ENCODE results near the gene ASTN2.

Gene ASTN2

DNA sequence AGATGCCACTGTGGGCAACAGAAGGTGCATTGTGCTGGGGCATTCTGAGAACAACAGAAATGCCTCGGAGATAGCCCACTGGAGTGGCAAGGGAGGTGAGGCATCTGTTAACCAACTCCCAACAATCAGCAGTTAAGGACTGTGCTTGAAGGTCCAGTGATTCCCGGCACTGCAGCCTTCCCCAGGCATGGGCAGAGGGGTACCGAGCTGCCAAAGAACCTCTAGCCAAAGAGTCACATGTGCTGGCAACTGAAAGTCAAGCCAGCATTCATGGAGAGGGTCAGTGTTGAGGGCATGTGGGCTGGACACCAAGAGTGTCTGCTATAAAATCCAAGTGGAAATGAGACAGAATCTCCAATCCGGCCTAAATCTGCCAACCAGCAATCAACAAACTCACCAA lies 149.6 kb downstream of the ASTN2 start:
- no peak for DNase-seq (ENCODE audit: extremely low read depth, insufficient read length)
- Histone ChIP-seq H3K27me3 (replicated peaks; ENCODE audit: control insufficient read depth, insufficient read depth, low read length) (no peaks in the 10 kb centered on the region; the same call in 1 of the 2 replicates), H3K36me3 (ENCODE audit: control insufficient read depth, insufficient read depth, low read length) (no peaks in the 10 kb centered on the region), H3K4me3 (replicated peaks; ENCODE audit: low read depth, low read length) (no peak overlapping the region)
- TF ChIP-seq, protein P1, sequence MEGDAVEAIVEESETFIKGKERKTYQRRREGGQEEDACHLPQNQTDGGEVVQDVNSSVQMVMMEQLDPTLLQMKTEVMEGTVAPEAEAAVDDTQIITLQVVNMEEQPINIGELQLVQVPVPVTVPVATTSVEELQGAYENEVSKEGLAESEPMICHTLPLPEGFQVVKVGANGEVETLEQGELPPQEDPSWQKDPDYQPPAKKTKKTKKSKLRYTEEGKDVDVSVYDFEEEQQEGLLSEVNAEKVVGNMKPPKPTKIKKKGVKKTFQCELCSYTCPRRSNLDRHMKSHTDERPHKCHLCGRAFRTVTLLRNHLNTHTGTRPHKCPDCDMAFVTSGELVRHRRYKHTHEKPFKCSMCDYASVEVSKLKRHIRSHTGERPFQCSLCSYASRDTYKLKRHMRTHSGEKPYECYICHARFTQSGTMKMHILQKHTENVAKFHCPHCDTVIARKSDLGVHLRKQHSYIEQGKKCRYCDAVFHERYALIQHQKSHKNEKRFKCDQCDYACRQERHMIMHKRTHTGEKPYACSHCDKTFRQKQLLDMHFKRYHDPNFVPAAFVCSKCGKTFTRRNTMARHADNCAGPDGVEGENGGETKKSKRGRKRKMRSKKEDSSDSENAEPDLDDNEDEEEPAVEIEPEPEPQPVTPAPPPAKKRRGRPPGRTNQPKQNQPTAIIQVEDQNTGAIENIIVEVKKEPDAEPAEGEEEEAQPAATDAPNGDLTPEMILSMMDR (IDR thresholded peaks at IDR 0.05; ENCODE audit: insufficient read depth, low read length, poor library complexity, severe bottlenecking) = no peak

DNA sequence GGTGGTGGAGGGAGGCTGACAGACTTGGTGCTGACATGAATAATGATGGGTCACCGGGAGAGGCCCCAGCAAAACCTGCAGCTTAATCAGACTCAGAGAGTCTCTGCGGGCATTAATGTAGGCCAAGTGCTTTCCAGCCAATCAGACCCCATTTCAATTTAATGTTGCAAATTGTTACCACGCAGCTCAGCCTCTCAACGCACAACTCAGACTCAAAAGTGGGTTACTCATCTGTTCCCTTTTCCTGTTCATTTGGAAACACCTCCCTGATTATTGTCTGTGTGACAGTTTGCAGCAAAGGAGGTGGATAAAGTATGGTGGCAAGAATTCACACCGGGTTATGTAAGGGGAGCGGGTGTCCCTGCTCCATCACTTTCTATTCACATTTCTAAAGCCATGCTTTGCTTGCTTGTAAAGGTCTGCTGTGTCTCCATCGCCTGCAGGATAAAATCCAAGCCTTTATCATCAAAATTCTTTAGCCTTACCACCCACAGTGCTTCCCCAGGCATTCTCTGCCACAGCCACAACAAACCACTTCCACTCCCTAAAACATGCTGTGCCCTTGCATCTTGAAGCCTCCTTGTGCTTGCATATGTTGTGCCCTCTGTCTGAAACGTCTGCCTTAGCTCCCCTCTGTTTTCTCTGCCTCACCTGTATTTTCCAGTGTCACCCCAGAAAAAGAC lies 156.5 kb downstream of the ASTN2 start:
- TF ChIP-seq, protein P1 (IDR thresholded peaks at IDR 0.05; ENCODE audit: insufficient read depth, low read length, poor library complexity, severe bottlenecking) = no peak
- Histone ChIP-seq H3K27me3 (replicated peaks; ENCODE audit: control insufficient read depth, insufficient read depth, low read length) (no peaks in the 10 kb centered on the region), H3K4me3 (replicated peaks; ENCODE audit: low read depth, low read length) (no peak overlapping the region), H3K36me3 (ENCODE audit: control insufficient read depth, insufficient read depth, low read length) (no peaks in the 10 kb centered on the region)
- DNase-seq (ENCODE audit: extremely low read depth, insufficient read length) = no peak

DNA sequence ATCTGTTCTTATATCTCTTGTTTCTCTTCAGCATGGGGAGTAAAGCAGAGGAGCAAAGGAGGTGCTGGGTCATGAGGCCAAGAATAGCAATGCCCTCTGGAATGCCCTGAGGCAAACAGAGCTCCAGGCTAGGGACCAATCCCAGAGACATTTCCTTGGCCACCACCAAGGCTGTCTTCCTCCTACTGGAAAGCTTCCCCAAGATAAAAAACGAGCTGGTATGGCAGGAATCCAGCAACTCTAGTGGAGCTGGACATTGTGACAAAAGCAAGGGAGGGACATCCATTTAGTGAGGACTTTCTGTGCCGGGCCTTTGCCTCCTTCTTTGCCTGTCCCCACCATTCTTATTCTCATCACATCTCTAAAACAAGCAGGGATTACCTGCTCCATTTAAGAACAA lies 161.6 kb downstream of the ASTN2 start:
- no peak overlapping the region for H3K4me3 ChIP-seq (replicated peaks; ENCODE audit: low read depth, low read length)
- H3K27me3 ChIP-seq (replicated peaks; ENCODE audit: control insufficient read depth, insufficient read depth, low read length) = no peaks in the 10 kb centered on the region; the same call in 1 of the 2 replicates
- TF ChIP-seq, protein P1 (IDR thresholded peaks at IDR 0.05; ENCODE audit: insufficient read depth, low read length, poor library complexity, severe bottlenecking) = no peak
- no peak for DNase-seq (ENCODE audit: extremely low read depth, insufficient read length)
- H3K36me3 ChIP-seq (ENCODE audit: control insufficient read depth, insufficient read depth, low read length) = no peaks in the 10 kb centered on the region

DNA sequence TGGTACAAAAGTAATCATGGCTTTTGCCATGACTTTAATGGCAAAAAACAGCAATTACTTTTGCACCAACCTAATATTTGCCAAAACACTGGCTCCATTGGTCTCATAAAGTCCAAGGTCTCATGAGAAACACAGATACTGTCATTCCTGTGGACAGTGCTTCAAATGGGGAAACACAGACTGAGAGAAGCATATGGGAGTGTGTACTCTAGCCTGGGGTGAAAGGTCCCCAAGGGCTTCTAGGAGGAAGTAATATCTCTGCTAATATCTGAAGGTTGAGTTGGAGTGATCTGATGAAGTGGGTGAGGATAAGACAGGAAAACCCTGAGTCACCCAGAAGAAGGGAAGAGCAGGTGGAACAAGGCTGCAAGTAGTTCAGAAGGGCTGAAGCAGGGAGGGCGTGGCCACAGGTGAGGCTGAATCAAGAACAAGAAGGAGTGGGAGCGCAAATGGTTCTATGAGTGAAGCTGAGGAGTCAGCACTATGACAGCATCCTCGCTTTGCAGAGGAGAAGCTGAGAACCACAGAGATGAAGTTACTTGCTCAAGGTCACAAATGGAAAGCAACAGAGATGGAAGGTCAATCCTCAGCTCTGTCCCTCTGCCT lies 164.1 kb downstream of the ASTN2 start:
- DNase-seq (ENCODE audit: extremely low read depth, insufficient read length) = no peak
- Histone ChIP-seq H3K4me3 (replicated peaks; ENCODE audit: low read depth, low read length) (no peak overlapping the region), H3K27me3 (replicated peaks; ENCODE audit: control insufficient read depth, insufficient read depth, low read length) (no peaks in the 10 kb centered on the region; the same call in 1 of the 2 replicates), H3K36me3 (ENCODE audit: control insufficient read depth, insufficient read depth, low read length) (no peaks in the 10 kb centered on the region)
- TF ChIP-seq, protein P1 (IDR thresholded peaks at IDR 0.05; ENCODE audit: insufficient read depth, low read length, poor library complexity, severe bottlenecking) = no peak

DNA sequence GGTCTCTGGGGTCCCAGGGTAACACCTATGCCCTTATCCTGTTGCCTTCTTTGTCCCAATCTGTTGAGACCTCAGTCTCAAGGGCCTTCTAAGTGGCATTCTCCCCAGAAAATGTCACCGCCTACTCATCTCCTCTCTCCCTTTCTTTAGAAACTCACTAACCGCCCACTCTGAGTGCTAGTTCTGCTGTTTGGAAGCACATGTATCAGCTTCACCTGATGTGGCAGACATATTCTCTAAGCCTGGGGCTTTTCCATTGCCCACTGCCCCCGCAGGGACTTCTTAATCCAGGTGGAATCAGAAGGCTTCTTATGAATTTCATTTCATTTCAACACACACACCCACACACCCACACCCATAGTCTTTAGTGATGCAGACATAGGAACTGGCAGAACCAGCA lies 165.1 kb downstream of the ASTN2 start:
- H3K36me3 ChIP-seq (ENCODE audit: control insufficient read depth, insufficient read depth, low read length) = no peaks in the 10 kb centered on the region
- H3K27me3 ChIP-seq (replicated peaks; ENCODE audit: control insufficient read depth, insufficient read depth, low read length) = no peaks in the 10 kb centered on the region; the same call in 1 of the 2 replicates
- DNase-seq (ENCODE audit: extremely low read depth, insufficient read length) = no peak
- TF ChIP-seq, protein P1 (IDR thresholded peaks at IDR 0.05; ENCODE audit: insufficient read depth, low read length, poor library complexity, severe bottlenecking) = no peak
- no peak overlapping the region for H3K4me3 ChIP-seq (replicated peaks; ENCODE audit: low read depth, low read length)

All from GM06990 (cell line).